HT1080 (cell line): ENCODE results near the gene CD22. TPM values are rescaled to one million over a fixed set of nuclear protein-coding genes. Genes with fewer than 3 reads are reported as not detected.
A peak's percentile ranks its signal among the peaks of the same experiment; 100 is the strongest.
"Not testable (repeated sequence)": the region's sequence is repeated elsewhere in the genome, so short reads cannot be mapped to it uniquely, and the experiment has no call there.

Experiments
- DNase-seq: peaks from one replicate; pipeline ENCODE4 v3.0.0-alpha.2; 2015; ENCODE audit warnings: low read depth
- total RNA-seq: library from RNA; depleted of rRNA; stranded (reverse); fragments of >200 nt; shearing (Covaris generic); gene quantifications from 2 replicates; pipeline ENCODE4 v1.2.3, GENCODE V29; 2014

Gene CD22
- total RNA-seq, 1 experiment from 2014 or later = 23.2 TPM

GRCh38 chr19:35357867-35358573, 29.0 kb downstream of the CD22 start, which contains the start of gene FFAR3:
TSS of gene FFAR3 (plus strand) at chr19:35358460. CDS start at chr19:35358891, 431 bp downstream.
- peak; percentile 43 for DNase-seq

DNA sequence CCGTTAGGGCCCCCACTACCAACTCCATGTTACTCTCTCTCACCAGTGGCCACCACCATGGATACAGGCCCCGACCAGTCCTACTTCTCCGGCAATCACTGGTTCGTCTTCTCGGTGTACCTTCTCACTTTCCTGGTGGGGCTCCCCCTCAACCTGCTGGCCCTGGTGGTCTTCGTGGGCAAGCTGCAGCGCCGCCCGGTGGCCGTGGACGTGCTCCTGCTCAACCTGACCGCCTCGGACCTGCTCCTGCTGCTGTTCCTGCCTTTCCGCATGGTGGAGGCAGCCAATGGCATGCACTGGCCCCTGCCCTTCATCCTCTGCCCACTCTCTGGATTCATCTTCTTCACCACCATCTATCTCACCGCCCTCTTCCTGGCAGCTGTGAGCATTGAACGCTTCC, 29.8 kb downstream of the CD22 start:
- not testable (repeated sequence) for DNase-seq

DNA sequence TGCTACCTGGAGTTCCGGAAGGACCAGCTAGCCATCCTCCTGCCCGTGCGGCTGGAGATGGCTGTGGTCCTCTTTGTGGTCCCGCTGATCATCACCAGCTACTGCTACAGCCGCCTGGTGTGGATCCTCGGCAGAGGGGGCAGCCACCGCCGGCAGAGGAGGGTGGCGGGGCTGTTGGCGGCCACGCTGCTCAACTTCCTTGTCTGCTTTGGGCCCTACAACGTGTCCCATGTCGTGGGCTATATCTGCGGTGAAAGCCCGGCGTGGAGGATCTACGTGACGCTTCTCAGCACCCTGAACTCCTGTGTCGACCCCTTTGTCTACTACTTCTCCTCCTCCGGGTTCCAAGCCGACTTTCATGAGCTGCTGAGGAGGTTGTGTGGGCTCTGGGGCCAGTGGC, 30.4 kb downstream of the CD22 start:
- DNase-seq = not testable (repeated sequence)

DNA sequence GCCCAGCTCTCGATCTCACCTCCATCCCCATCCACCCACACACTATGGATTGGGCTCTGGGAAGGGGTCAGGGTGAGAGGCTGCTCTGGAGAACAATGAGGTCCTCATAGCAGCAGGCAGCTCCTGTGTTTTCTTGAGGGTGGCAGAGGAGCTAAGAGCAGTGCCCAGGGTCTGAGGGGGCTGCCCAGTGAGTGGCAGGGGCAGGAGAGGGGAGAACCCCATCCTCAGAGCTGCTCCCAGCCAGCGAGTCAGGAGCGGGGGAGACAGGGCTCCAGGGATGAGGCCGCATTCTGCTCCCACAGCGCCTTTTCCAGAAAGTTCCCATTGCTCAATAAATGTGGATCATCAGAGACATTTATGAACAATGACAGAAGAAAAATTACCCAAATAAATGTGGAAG, 31.1 kb downstream of the CD22 start:
- DNase-seq = not testable (repeated sequence)

GRCh38 chr19:35360880-35361420, 32.0 kb downstream of the CD22 start:
- no peak for DNase-seq

GRCh38 chr19:35362261-35363000, 33.4 kb downstream of the CD22 start:
- no peak for DNase-seq

DNA sequence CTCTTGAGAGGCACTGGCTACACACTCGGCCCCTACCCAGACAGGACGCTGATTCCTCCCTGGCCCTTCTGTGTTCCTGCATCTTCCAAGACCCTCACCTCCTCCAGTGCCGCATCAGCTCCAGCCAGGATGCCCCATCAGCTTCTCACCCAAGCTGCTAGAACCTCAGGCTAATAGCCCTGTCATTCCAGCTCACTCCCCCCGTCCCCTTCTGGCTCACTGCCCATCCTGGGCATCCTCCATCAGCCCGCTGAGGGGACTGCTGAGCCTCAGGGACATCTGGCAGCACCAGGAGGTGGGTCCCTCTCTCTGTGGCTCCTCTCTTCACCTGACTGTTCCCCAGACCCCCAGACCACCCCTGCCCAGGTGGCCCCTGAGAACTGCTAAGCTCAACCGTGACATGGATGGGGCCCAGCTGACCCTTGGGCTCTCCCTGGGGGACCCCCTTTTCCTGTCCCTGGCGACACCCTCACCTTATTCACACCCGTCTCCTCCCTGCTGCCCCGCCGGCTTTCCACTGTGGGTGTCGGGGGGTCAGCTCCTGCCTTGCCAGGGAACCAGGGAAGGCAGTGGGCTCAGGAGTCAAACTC, 34.1 kb downstream of the CD22 start:
- DNase-seq = no peak

GRCh38 chr19:35363711-35364425, 34.9 kb downstream of the CD22 start:
- DNase-seq = no peak

DNA sequence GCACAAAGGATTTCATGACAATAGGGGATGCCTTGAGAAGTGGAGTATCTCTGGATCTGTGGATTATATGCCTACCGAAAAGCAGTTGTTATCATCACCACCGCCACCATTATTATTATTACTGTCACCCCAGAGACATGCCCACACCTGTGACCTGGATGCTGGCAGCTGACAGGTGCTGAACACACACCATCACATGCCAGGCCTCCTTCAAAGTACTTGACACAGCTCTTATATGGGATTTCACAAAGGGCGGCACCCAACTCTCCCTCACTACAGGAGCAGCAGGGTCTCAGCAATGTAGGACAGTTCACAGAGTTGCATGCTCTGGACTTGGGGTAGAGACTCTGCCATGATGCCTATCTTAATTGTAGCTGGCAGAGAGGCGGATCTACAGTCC, 36.3 kb downstream of the CD22 start:
- DNase-seq = no peak

DNA sequence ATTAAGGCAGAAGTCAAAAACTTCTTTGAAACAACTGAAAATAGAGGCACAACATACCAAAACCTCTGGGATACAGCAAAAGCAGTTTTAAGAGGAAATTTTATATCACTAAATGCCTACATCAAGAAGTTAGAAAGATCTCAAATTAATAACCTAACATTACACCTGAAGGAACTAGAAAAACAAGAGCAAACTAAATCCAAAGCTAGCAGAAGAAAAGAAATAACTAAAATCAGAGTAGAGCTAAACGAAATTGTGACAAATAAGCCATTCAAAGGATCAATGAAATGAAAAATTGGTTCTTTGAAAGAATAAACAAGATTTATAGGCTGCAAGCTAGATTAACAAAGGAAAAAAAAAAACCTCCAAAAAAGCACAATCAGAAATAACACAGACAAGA, 39.4 kb downstream of the CD22 start:
- no peak for DNase-seq

GRCh38 chr19:35369522-35369921, 40.5 kb downstream of the CD22 start:
- DNase-seq = no peak

GRCh38 chr19:35370722-35371121, 41.7 kb downstream of the CD22 start, which contains the start of gene GPR42:
TSS of gene GPR42 (plus strand) at chr19:35371068. CDS start at chr19:35371360, 292 bp downstream.
- no peak for DNase-seq

- DNase-seq = no peak
Measured at GRCh38 chr19:35373492-35373891, 44.5 kb downstream of the CD22 start.

DNA sequence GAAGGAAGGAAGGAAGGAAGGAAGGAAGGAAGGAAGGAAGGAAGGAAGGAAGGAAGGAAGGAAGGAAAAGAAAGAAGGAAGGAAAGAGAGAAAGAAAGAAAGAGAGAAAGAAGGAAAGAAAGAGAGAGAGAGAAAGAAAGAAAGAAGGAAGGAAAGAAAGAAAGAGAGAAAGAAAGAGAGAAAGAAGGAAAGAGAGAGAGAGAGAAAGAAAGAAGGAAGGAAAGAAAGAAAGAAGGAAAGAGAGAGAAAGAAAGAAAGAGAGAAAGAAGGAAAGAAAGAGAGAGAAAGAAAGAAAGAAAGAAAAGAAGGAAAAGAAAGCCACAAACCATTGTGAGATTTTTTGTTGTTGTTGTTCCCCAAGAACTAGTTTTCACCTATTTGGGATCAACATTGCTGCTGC, 45.0 kb downstream of the CD22 start:
- DNase-seq = not testable (repeated sequence)

- DNase-seq = no peak
Measured at GRCh38 chr19:35375505-35376307, 46.7 kb downstream of the CD22 start.

- no peak for DNase-seq
Measured at GRCh38 chr19:35377656-35378055, 48.7 kb downstream of the CD22 start.

- DNase-seq = no peak
Measured at GRCh38 chr19:35378356-35378755, 49.4 kb downstream of the CD22 start.

DNA sequence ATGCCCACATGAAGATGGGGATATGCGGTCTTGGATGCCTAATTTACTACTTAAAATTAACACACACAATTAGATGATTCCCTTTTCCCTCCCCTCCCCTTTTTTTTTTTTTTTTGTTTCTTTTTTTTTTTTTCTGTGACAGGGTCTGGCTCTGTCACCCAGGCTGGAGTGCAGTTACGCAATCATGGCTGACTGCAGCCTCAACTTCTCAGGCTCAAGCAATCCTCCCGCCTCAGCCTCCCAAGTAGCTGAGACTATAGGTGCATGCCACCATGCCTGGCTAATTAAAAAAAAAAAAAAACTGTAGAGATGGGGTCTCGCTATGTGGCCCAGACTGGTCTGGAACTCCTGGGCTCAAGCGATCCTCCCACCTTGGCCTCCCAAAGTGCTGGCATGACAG, 50.6 kb downstream of the CD22 start:
- DNase-seq = not testable (repeated sequence)

GRCh38 chr19:35379992-35380391, 51.0 kb downstream of the CD22 start:
- no peak for DNase-seq

DNA sequence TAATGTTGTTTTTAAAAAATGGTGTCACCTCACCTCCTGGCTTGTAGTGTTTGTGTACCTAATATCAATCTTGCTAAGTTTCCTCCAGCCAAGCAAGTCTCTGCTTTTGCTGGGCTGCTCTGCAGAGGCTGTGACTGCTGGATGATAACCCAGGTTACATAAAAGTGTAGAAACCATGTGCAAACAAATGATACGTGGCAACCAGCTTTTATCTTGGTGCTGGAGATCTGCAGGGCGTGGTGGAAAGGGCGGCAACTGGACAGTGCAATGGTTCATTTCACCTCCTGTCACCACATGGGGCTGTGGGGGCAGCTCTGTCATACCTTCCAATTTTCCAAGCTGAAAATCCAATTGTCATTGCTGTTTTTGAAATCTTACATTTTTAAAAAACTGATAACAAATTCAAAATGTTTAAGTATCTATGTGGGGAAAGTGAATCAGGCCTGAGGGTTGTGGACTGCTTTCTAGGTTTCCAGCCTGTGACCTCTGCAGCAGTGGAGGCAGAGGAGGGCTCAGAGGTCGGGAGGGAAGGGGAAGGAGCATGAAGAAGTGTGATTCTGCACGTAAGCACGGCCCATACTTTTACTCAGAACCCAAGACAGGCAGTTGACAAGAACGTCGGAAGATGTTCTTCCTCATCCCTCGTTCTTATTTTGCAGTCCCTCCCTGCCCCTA, 51.6 kb downstream of the CD22 start:
- DNase-seq = no peak
